ENCODE results near the gene NDST1.

DNA sequence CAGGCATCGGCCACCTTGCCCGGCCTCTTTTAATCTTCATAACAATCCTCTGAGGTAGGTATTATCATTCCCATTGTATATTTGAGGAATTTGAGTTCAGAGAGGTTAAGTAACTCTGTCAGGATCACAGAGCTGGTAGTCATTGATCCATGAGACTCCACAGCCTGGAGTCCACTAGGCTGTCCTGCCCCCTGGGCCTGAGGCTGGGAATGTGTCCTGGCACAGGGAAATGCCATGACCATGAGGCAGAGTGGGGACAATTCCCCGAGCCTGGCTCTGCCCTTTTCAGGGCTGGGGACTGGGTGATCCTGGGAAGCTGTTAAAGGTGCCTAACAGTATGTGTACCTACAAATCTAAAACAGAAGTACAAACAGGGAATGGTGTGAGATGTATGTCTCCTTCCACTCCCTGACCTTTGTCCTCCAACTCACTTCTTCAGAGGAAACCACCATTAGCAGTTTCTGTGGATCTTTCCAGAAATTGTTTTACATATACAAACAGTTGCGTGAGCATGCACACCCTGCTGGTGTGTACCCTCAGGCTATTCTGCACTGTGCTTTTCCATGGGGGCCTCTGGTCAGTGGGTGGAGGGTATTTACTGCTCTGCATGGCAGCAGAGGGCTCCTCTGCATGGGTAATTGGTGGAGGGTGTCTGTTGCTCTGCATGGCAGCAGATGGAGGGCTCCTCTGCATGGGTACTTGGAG, 53.8 kb downstream of the NDST1 start:
- TF ChIP-seq, protein P1, sequence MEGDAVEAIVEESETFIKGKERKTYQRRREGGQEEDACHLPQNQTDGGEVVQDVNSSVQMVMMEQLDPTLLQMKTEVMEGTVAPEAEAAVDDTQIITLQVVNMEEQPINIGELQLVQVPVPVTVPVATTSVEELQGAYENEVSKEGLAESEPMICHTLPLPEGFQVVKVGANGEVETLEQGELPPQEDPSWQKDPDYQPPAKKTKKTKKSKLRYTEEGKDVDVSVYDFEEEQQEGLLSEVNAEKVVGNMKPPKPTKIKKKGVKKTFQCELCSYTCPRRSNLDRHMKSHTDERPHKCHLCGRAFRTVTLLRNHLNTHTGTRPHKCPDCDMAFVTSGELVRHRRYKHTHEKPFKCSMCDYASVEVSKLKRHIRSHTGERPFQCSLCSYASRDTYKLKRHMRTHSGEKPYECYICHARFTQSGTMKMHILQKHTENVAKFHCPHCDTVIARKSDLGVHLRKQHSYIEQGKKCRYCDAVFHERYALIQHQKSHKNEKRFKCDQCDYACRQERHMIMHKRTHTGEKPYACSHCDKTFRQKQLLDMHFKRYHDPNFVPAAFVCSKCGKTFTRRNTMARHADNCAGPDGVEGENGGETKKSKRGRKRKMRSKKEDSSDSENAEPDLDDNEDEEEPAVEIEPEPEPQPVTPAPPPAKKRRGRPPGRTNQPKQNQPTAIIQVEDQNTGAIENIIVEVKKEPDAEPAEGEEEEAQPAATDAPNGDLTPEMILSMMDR (IDR thresholded peaks at IDR 0.05), result no peak
- TF ChIP-seq POLR2A (IDR thresholded peaks at IDR 0.05), result no peak
- no peak for TF ChIP-seq POLR2AphosphoS5 (IDR thresholded peaks at IDR 0.05)
